ENCODE measurements around the gene MRI1.

MRI1 gene

DNA sequence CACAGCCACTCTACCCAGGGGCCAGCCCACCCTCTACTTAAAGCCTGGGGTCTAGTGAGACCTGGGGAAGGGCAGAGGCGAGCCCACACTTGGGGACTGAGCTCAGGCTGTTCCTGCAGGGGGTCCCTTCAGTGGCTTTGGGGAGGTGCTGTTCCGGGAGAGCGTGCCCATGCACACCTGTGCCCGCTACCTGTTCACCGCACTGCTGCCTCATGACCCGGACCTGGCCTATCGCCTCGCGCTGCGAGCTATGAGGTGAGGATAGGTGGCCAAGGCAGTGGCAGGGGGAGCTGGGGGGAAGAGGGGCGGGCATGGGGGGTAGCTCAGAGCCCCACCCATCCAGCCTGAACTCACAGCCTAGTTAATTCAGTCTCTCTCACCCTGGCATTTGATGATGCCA lies 54.9 kb downstream of the MRI1 start:
- TF ChIP-seq, protein P1, sequence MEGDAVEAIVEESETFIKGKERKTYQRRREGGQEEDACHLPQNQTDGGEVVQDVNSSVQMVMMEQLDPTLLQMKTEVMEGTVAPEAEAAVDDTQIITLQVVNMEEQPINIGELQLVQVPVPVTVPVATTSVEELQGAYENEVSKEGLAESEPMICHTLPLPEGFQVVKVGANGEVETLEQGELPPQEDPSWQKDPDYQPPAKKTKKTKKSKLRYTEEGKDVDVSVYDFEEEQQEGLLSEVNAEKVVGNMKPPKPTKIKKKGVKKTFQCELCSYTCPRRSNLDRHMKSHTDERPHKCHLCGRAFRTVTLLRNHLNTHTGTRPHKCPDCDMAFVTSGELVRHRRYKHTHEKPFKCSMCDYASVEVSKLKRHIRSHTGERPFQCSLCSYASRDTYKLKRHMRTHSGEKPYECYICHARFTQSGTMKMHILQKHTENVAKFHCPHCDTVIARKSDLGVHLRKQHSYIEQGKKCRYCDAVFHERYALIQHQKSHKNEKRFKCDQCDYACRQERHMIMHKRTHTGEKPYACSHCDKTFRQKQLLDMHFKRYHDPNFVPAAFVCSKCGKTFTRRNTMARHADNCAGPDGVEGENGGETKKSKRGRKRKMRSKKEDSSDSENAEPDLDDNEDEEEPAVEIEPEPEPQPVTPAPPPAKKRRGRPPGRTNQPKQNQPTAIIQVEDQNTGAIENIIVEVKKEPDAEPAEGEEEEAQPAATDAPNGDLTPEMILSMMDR (IDR thresholded peaks at IDR 0.05; ENCODE audit: low read depth, low read length, missing control alignments): no peak
- DNase-seq (ENCODE audit: extremely low read depth, low read depth): no peak
- no peak overlapping the region for H3K4me3 ChIP-seq (replicated peaks; ENCODE audit: low read depth, low read length)

DNA sequence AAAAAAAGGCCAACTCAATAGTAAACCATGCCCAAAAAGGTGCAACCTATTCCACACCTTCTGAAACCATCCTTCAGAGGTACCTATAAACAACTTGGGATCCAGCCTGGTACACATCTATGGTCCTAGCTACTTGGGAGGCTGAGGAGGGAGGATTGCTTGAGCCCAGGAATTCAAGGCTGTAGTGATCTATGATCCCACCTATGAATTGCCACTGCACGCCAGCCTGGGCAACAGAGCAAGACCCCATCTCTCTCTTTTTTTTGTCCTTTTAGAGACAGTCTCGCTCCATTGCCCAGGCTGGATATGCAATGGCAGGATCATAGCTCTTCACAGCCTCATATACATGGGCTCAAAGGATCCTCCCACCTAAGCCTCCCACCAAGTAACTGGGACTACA lies 57.0 kb downstream of the MRI1 start:
- TF ChIP-seq, protein P1 (IDR thresholded peaks at IDR 0.05; ENCODE audit: low read depth, low read length, missing control alignments): no peak
- no peak overlapping the region for H3K4me3 ChIP-seq (replicated peaks; ENCODE audit: low read depth, low read length)

DNA sequence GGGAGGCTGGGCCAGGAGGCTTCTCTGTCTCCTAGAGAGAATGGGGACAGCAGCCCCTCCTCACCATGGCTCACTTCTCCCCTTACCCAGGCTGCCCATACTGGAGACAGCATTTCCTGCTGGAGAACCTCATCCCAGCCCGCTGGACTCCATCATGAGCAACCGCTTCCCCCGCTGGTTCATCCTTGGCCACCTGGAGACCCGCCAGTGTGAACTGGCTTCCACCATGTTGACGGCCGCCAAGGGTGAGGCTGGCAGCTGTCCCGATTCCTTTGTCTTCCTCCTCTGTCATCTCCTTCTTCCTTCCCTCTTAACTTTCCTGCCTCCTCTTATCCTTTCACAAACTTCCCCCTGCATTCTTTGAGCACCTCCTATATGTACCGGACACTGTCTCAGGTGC lies 58.9 kb downstream of the MRI1 start:
- TF ChIP-seq, protein P1 (IDR thresholded peaks at IDR 0.05; ENCODE audit: low read depth, low read length, missing control alignments): no peak
- no peak overlapping the region for H3K4me3 ChIP-seq (replicated peaks; ENCODE audit: low read depth, low read length)
- DNase-seq (ENCODE audit: extremely low read depth, low read depth): no peak

More for the DNA sequence above, 57.0 kb downstream of the MRI1 start:
- no peak for DNase-seq (ENCODE audit: extremely low read depth, low read depth)

All from HFF-Myc (cell line).